Activated T-cell treated with anti-CD3 and anti-CD28 coated beads for 48 hours (primary cell): Measurements from ENCODE around the gene POLRMT.
"Not testable (repeated sequence)": the region's sequence is repeated elsewhere in the genome, so short reads cannot be mapped to it uniquely, and the experiment has no call there.

Experiments
- DNase-seq: peaks from one replicate; pipeline ENCODE4 v3.0.0-alpha.2; 2020; ENCODE audit warnings: low read depth

The POLRMT gene

DNA sequence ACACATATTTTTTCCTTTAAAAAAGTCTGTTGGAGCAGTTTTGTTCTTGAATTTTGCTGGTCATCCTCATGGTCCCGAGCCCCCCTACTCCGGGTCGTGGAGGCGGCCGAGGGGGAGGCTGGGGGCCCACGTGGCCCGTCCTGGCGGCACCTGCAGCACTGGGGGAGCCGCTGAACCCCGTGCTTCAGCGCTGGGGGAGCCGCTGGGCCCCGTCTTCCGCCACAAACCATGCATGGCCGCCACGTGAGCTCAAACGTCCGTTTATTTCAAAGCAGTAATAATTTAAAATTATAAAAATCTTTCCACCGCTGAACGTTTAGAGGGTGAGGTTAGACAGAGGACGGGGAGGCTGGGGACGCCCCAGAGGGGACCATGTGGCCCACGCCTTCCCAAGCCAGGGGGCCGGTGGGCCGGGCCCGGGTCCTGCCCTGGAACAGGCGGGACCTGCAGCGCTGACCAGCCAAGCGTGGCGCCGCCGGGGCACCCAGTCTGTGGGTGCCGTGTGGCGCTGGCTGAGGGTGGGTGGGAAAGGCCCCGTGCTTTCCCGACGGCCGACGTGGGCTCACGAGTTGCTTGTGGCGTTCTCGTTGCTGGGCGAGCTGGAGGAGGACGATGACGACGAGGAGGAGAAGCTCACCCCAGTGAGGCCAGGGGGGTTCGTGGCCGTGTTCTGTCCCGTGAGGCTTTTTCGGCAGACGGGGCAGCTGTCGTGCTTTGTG is 14.4 kb upstream of the POLRMT start:
- no peak for DNase-seq

DNA sequence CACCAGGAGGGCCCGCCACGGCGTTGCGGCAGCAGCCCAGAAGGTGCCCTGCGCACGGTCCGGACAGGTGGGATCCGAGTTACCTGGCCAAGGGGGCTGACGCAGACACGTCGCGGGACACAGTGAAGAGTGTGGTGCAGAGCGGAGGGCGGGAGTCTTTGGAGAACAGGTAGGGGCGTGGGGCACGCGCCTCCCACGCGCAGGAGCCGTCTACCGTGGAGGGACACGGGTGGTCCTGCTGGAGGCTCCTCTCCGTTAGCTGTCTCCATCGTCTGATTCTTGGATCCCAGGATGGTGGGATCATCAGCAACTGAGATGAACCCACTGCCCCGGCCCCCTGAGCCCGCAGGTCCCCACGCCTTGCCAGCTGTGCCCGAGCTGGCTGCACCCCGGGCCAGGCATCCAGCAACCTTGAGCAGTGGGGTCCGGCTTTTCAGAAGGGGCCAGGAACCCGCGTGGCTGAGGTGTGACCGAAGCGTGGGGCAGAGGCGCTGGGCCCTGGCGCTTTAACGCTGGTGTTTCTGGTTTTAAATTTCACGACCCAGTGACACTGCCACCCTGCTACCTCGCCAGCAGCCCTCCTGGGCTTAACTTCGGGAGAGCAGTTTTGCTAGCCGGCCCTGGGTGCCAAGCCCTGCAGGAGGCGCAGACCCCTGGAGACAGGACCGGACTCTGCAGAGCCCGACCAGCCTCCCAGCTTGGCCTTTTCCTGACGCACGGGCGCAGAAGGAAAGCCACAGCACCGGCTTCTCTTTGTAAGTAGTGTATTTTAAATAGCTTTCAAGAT is 13.6 kb upstream of the POLRMT start:
- no peak for DNase-seq

- no peak for DNase-seq
Observed at GRCh38 chr19:645912-646778, 12.8 kb upstream of the POLRMT start.

DNA sequence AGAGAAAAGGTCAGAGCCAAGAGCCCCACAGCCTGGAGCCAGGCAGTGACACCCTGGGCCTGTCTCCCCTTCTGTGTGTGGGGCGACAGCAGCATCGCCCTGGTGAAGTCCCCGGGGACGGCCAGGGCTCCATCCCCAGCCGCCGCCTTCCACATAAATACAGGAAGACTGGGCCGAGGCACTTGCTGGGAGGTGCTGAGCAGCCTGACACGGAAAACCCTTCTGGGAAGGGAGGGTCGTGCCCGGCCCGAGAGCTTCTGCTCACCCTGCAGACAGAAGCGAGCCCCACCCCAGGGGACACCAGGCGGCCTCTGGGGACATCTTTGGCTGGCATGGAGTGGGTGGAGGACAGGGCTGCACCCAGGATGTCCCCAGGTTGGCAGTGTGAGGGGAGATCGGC is 11.5 kb upstream of the POLRMT start:
- no peak for DNase-seq

GRCh38 chr19:644363-644762 is 11.0 kb upstream of the POLRMT start:
- no peak for DNase-seq

DNA sequence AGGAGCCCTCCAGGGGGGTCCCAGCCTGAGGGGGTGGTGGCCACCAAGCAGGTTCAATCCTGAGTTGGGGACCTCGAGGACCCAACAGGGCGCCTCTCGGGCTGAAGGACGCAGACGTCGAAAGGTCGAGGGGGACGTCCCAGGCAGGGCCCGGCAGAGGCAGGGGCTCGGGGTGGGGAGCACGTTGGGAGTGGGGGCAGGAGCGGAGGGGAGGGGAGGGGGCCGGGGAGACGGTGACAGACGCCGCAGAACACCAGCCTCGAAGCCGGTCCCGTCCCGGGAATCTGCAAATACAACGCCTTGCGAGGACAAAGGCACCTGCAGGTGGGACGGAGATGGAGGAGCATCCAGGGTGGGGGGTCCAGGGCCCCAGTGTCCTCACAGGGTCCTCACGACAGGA is 10.4 kb upstream of the POLRMT start:
- DNase-seq = no peak

GRCh38 chr19:642767-643727 is 9.7 kb upstream of the POLRMT start:
- no peak for DNase-seq

GRCh38 chr19:641702-642101 is 8.4 kb upstream of the POLRMT start:
- DNase-seq = no peak

- no peak for DNase-seq
Observed at GRCh38 chr19:640606-641189, 7.4 kb upstream of the POLRMT start.

- DNase-seq = no peak
Observed at GRCh38 chr19:640161-640558, 6.8 kb upstream of the POLRMT start.

DNA sequence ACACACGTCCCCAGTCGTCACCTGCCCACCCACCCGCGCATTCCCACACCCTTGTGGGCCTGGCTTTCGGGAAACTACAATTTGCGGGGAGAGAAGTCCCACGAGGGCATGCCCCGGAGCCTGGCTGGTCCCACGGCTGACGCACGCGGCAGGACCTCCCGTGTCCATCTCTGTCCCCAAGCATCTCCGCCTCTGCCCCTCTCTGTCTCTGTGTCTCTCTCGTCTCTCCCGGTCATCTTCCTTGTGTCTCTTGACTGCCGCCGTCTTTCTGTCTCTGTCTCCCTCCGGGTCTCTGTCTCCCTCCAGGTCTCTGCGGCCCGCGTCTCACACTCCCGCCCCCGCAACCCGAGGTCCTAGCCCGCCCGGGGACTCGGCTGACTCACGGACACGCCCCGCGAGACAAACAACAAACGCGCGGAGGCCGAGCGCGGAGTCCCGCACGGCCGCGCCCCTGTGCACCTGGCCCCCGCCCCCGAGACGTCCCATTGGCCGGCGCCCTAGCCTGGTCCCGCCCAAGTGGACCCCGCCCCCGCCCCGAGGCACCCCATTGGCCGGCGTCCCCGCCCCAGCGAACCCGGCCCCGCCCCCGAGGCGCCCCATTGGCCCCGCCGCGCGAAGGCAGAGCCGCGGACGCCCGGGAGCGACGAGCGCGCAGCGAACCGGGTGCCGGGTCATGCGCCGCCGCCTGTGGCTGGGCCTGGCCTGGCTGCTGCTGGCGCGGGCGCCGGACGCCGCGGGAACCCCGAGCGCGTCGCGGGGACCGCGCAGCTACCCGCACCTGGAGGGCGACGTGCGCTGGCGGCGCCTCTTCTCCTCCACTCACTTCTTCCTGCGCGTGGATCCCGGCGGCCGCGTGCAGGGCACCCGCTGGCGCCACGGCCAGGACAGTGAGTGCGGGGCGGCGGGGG is 6.2 kb upstream of the POLRMT start, which contains the start of gene FGF22:
TSS of gene FGF22 (plus strand) at position 627 of the 908 bp plus-strand sequence. CDS start at position 674, 47 bp downstream.
- peak; percentile 97 for DNase-seq

GRCh38 chr19:638906-639252 is 5.5 kb upstream of the POLRMT start:
- no peak for DNase-seq

DNA sequence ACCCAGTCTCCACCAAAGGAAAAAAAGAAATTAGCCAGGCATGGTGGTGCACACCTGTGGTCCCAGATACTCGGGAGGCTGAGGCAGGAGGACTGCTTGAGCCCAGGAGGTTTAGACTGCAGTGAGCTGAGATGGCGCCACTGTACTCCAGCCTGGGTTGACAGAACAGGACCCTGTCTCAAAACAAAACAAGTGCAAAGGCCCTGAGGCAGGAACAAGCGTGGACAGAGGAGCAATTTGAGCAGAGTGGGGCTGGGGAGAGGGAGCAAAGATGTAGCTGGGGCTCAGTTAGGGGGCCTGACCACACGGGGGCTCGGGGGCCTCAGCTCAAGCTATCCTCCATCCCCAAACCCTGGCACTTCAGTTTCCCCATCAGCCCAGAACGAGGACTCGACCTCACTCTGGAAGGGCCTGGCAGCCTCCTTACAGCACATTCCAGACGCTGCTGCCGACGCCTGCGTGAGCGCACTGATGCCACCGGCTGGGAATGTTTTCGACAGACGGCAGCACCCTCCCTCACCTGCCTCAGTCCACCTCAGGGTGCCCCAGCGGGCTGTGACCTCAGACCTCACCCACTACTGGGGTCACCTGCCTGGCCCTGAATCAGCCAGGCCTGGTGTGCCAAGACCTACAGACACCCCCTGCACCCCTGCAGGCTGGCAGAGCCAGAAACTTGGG is 1.8 kb upstream of the POLRMT start:
- no peak for DNase-seq

DNA sequence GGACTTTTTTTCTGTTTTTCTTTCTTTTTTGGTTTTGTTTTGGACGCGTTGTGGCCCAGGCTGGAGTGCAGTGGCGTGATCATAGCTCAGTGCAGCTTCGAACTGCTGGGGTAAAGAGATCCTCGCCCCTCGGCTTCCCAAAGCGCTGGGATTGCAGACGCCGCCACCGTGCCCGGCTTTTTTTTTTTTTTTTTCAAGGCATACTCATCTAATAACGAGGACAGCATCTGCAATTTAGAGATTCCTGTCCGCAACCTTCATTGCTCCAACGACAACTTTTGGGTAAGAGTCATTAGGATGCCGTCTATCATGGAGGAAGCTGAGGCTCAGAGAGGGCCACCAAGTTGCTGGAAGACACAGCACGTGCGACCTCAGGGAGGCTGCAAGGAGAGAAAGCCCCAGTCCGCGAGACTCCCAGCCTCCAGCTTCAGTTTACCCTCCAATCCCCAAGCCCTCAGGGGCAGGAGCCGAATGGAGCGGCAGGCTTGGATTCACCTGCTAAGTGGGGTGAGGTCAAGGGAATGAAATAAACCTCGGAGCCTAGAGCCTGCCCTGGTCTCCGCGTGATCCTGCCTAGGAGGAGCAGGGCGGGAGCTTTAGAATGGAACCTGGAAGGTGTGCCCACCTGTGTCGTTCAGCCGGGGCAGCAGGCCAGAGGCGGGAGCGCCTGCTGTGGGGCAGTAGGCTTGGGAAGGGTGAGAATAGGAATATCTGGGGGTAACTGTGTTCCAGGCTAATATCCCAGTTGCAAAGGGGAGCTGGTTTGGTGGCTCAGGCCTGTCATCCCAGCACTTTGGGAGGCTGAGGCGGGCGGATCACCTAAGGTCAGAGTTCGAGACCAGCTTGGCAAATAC is 676 bp upstream of the POLRMT start:
- DNase-seq = no peak

DNA sequence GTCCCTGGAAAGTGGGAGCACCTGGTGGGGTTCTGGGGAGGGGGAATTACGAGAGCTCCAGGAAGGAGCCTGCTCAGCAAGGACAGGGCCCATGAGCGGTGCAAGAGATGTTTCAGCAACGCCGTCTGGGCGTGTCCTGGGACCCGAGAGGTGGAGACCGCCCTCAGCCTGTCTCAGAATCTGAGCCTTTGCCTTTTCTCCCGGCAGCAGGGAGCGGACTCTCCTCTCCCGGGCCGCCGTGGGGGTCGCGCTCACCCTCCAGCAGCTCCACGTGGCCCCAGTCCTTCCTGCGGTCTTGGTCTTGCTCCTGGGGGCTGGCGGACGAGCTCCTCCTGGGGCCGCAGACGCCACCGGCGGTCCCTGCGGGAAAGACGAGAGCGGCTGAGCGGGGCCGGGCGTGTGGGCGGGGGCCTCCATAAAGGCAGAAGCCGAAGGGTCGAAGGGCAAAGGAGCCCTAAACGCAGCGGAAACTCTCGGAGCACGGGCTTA is 714 bp downstream of the POLRMT start:
- peak; percentile 56 for DNase-seq

DNA sequence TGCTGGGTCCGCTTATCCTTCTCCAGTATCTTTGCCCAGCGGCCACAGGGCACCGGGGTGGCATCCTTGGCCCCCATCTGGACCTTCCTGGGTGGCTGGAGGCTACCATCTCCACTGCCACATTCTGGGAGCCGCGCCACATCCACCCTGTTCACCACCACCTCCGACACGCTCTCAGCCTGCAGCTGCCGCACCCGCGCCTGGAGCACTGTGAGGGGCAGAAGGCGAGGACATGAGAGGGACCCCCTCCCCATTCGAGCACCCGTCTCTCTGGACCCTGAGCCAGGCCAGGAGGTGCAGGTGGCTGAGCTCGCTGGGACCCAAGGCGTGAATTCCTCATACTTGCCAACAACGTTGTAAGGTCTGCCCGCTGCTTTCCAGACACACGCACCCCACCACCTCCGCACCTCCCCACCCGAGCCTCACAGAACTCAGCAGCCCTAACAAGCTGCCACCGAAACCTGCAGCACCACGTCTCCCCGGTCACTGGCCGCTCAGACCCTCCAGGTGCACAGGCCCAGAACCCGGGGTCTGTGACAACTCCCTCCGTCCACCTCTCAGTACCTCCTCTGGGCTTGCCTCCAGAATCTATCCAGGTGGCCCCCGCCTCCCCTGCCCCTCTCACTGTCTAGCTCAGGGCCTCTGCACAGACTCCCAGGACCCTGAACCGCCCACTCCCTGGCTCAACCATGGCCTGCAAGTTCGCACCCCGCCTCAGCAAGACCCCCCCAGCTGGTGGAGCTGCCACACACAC is 3.2 kb downstream of the POLRMT start:
- DNase-seq = no peak

- not testable (repeated sequence) for DNase-seq
Observed at GRCh38 chr19:629515-629914, 3.8 kb downstream of the POLRMT start.

- DNase-seq = no peak
Observed at GRCh38 chr19:628168-628567, 5.2 kb downstream of the POLRMT start.
